Measurements from ENCODE around the gene VWA7.
"Not testable (repeated sequence)": the region's sequence is repeated elsewhere in the genome, so short reads cannot be mapped to it uniquely, and the experiment has no call there.

Gene VWA7

DNA sequence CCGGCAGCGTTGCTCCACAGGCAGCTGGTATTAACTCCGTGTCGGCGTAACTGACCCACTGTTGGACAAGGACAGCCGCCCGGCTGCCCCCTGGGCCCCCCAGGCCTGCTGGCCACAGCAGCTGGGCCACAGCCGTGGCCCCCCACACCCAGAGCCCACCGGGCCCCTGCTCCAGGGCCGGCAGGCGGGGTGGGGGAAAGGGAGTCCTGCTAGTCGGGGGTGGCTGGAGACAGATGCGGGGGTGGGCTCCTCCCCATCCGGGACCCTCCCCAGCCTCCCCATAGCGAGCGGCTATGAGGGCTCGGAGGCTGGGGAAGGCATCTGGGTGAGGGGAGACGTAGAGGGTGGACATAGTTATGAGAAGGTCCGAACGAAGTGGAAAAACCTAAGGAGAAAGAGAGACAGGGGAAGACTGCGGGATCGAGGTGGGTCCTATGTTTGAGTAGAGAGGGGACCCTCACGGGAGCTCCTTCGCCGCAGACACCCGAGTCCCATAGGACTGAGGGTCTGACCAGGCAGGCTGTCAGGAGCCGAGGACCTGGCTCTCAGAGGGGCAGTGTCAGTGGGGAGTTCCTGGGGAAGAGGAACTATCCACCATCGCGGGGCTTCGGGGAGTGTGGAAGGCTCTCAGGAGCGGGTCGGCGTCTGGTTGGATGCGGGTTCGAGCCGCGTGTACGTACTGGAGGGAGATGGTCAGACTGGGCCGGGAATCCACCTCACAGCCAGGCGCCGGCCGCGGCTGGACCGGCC lies 17.9 kb upstream of the VWA7 start:
- H3K79me2 ChIP-seq (ENCODE audit: insufficient read depth, low read length), result peaks cover 14% of the 10 kb centered on the region; the same call in 1 of the 2 replicates
- H3K27ac ChIP-seq (ENCODE audit: low read depth, low read length, poor library complexity, severe bottlenecking), result peak overlapping the region; percentile 11
- no peaks in the 10 kb centered on the region for H4K20me1 ChIP-seq (ENCODE audit: insufficient read depth, low read length)
- peaks cover 37% of the 10 kb centered on the region for H3K36me3 ChIP-seq (ENCODE audit: insufficient read depth, low read length)
- peak overlapping the region; percentile 81 for H3K4me2 ChIP-seq (ENCODE audit: low read length)
- H3K27me3 ChIP-seq (ENCODE audit: insufficient read depth, low read length), result no peaks in the 10 kb centered on the region
- H3K9me2 ChIP-seq (ENCODE audit: low read depth, low read length), result no peaks in the 10 kb centered on the region
- peak overlapping the region; percentile 92 for H3K9ac ChIP-seq (ENCODE audit: low read length)
- TF ChIP-seq EZH2 (IDR thresholded peaks at IDR 0.05; ENCODE audit: borderline replicate concordance, low read length), result no peak
- TF ChIP-seq, protein P1, sequence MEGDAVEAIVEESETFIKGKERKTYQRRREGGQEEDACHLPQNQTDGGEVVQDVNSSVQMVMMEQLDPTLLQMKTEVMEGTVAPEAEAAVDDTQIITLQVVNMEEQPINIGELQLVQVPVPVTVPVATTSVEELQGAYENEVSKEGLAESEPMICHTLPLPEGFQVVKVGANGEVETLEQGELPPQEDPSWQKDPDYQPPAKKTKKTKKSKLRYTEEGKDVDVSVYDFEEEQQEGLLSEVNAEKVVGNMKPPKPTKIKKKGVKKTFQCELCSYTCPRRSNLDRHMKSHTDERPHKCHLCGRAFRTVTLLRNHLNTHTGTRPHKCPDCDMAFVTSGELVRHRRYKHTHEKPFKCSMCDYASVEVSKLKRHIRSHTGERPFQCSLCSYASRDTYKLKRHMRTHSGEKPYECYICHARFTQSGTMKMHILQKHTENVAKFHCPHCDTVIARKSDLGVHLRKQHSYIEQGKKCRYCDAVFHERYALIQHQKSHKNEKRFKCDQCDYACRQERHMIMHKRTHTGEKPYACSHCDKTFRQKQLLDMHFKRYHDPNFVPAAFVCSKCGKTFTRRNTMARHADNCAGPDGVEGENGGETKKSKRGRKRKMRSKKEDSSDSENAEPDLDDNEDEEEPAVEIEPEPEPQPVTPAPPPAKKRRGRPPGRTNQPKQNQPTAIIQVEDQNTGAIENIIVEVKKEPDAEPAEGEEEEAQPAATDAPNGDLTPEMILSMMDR (IDR thresholded peaks at IDR 0.05; ENCODE audit: low read length), result no peak
- no peaks in the 10 kb centered on the region for H3K9me3 ChIP-seq (ENCODE audit: low read length)
- H2AFZ ChIP-seq (ENCODE audit: low read length), result no peak overlapping the region
- H3F3A ChIP-seq (ENCODE audit: insufficient read depth, low read length), result 0 out of 2 replicates have a peak, but pooled peaks cover 6% of the 10 kb centered on the region
- H3K4me3 ChIP-seq (ENCODE audit: low read depth, low read length, poor library complexity, severe bottlenecking), result peak overlapping the region; percentile 82
- H3K4me1 ChIP-seq (ENCODE audit: insufficient read depth, low read length, severe bottlenecking), result peaks cover 29% of the 10 kb centered on the region

GRCh38 chr6:31794294-31794865 lies 17.3 kb upstream of the VWA7 start:
- H3K9me3 ChIP-seq (ENCODE audit: low read length), result no peaks in the 10 kb centered on the region
- peak overlapping the region; percentile 92 for H3K9ac ChIP-seq (ENCODE audit: low read length)
- H3K79me2 ChIP-seq (ENCODE audit: insufficient read depth, low read length), result peaks cover 14% of the 10 kb centered on the region; the same call in 1 of the 2 replicates
- H3K36me3 ChIP-seq (ENCODE audit: insufficient read depth, low read length), result peaks cover 39% of the 10 kb centered on the region
- peak overlapping the region; percentile 11 for H3K27ac ChIP-seq (ENCODE audit: low read depth, low read length, poor library complexity, severe bottlenecking)
- peaks cover 34% of the 10 kb centered on the region for H3K4me1 ChIP-seq (ENCODE audit: insufficient read depth, low read length, severe bottlenecking)
- no peaks in the 10 kb centered on the region for H4K20me1 ChIP-seq (ENCODE audit: insufficient read depth, low read length)
- TF ChIP-seq, protein P1 (IDR thresholded peaks at IDR 0.05; ENCODE audit: low read length), result no peak
- no peak for TF ChIP-seq EZH2 (IDR thresholded peaks at IDR 0.05; ENCODE audit: borderline replicate concordance, low read length)
- no peak overlapping the region for H2AFZ ChIP-seq (ENCODE audit: low read length)
- peak overlapping the region; percentile 82 for H3K4me3 ChIP-seq (ENCODE audit: low read depth, low read length, poor library complexity, severe bottlenecking)
- H3K4me2 ChIP-seq (ENCODE audit: low read length), result peak overlapping the region; percentile 81
- 0 out of 2 replicates have a peak, but pooled peaks cover 6% of the 10 kb centered on the region for H3F3A ChIP-seq (ENCODE audit: insufficient read depth, low read length)
- H3K9me2 ChIP-seq (ENCODE audit: low read depth, low read length), result no peaks in the 10 kb centered on the region
- no peaks in the 10 kb centered on the region for H3K27me3 ChIP-seq (ENCODE audit: insufficient read depth, low read length)

- H4K20me1 ChIP-seq (ENCODE audit: insufficient read depth, low read length); H3K9me3 ChIP-seq (ENCODE audit: low read length); H3F3A ChIP-seq (ENCODE audit: insufficient read depth, low read length); H2AFZ ChIP-seq (ENCODE audit: low read length); H3K9me2 ChIP-seq (ENCODE audit: low read depth, low read length); H3K27me3 ChIP-seq (ENCODE audit: insufficient read depth, low read length): not testable (repeated sequence)
- Histone ChIP-seq H3K36me3 (ENCODE audit: insufficient read depth, low read length) (peaks cover 44% of the 10 kb centered on the region), H3K9ac (ENCODE audit: low read length) (peak overlapping the region; percentile 92; the same call in 1 of the 2 replicates), H3K4me2 (ENCODE audit: low read length) (peak overlapping the region; percentile 81), H3K79me2 (ENCODE audit: insufficient read depth, low read length) (peaks cover 14% of the 10 kb centered on the region; the same call in 1 of the 2 replicates), H3K4me3 (ENCODE audit: low read depth, low read length, poor library complexity, severe bottlenecking) (peak overlapping the region; percentile 82), H3K4me1 (ENCODE audit: insufficient read depth, low read length, severe bottlenecking) (peaks cover 39% of the 10 kb centered on the region), H3K27ac (ENCODE audit: low read depth, low read length, poor library complexity, severe bottlenecking) (peak overlapping the region; percentile 11)
Observed at GRCh38 chr6:31793927-31794245, 16.8 kb upstream of the VWA7 start.

Data from OCI-LY1 (cell line).